Glomerular endothelial cell (primary cell): Measurements from ENCODE around the gene PLK3. TPM values are rescaled to one million over a fixed set of nuclear protein-coding genes. Genes with fewer than 3 reads are reported as not detected.
"Not testable (repeated sequence)": the region's sequence is repeated elsewhere in the genome, so short reads cannot be mapped to it uniquely, and the experiment has no call there.

ENCODE experiments used
- DNase-seq: peaks from one replicate; pipeline ENCODE4 v3.0.0-alpha.2; 2011; ENCODE audit warnings: low read depth, low spot score; ENCODE audit errors: extremely low read depth
- total RNA-seq: library from RNA; depleted of rRNA; stranded (reverse); fragments of >200 nt; gene quantifications from 2 replicates; pipeline ENCODE4 v1.2.3, GENCODE V29; 2015

The PLK3 gene
- total RNA-seq, 1 donor from 2014 or later = 56.1 TPM

DNA sequence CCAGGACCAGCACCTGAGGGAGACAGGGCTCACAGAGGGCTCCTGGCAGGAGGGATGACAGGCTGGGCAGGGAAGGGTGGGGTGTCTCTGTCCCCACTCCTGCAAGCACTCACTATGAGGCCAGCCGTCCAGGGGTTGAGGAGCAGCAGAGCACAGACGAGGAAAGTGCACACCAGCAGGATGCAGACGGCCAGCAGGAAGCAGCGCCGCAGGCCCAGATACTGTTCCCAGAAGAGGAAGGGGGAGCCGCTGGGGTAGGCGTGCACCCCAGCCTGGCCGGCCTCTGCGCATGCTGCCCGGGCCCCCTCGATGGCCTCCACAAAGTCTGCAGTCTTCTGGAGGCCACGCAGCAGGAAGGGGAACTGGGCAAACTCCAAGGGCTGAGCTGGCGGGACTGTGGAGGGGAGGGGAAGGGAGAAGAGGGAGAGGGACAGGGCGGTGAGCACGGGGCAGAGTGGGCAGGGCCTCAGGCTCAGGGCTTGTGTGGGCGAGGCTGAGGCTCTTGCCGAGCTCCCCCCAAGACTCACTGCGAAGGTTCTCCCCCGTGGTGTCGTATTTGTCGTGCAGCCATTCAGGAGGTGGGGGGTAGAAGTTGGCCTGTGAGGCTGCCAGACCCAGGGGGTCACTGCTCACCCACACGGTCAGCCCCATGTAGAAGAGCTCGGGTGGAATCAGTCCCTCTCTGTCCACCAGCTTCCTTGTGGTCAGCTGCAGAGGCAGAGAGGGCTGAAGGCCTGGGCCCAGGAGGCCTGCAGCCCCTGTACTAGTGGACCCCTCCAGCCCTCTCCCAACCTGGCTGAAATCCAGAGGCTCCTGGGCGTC is 26.4 kb downstream of the PLK3 start:
- no peak for DNase-seq

DNA sequence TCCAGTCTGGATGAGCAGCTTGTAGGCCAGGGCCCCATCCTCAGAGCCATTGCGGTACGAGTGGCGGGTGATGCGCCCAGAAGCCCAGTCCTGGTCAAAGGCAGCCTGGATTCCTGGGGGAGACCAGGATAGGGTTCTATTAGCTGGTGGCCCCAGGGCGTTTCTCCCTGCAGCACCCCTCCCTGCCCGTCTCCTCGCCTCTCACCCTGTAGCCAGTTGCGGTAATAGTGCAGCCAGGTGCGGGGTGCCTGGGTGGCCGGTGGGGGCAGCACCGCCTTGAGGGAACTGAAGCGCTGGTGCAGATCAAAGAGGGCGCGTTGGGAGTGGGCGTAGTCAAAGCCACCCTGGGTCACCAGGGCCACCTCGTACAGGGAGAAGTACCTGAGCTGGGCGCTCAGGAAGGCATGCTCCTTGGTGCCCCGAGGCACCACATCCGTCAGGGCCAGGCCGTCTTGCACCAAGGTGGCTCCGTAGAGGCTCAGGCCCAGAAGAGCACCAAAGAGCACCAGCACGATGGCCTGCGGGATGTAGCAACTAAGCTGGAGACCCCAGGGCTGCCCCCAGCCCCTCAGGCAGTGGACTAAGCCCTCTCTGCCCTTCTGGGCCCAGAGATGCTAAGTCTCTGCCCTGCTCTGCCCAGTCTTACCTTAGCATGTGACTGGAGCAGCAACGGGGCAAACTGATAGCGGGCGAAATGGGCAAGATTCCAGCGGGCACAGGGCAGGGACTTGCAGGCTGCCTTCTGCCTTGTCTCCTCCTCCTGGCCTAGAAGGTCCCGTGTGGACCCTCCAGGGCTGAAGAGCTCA is 27.2 kb downstream of the PLK3 start:
- no peak for DNase-seq

DNA sequence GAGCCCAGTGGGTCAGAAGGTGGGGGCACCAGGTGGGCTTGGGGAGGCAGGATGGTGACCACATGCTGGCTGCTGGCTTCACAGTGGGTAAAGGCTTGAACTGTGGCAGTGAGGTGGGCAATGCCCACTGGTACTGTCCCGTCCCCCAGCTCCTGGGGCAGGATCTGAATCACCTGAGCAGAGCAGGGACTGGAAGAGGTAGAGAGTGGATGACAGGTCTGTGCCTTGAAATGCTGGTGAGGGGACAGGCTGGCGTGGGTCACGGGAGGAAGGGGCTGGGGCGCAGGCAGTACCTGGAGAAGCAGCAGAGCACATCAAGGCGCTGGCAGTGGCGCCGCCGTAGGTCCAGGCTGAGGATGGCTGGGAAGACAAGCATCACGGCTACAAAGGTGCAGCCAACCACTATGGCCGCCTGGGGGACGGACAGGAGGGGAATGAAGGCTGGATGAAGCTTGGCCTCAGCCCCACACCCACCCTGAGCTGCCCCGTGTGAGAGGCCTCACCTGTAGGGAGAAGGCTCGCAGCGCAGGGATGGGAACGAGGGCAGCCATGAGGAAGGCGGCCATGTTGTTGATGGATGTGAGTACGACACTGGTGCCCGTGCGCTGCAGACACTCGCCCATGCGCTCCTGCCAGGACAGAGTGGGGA is 27.9 kb downstream of the PLK3 start:
- no peak for DNase-seq

DNA sequence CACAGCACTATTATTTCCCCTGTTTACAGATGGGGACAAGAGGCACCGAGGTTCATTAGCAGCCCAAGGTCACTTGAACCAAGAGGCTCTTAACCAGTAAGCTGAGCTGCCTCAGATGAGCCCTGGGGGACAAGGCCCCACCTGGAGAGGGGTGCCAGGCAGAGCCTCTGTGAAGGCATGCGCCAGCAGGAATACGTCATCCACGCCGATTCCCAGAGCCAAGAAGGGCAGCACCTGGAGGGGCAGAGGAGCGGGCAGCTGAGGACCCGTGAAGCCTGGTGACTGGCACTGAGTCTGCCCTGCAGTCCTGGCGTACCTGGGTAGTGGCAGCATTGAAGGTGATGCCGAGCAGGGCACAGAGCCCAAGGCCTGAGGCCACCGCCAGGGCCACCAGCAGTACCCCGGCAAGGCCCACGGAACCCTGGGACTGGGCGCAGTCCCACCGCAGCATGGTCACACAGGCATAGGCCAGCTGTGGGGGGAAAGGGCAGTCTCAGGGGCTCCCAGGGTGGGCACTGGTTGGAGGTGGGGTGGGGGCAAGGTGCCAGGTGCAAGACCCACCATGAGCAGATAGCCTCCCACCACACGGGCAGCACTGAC is 28.8 kb downstream of the PLK3 start:
- DNase-seq = no peak

DNA sequence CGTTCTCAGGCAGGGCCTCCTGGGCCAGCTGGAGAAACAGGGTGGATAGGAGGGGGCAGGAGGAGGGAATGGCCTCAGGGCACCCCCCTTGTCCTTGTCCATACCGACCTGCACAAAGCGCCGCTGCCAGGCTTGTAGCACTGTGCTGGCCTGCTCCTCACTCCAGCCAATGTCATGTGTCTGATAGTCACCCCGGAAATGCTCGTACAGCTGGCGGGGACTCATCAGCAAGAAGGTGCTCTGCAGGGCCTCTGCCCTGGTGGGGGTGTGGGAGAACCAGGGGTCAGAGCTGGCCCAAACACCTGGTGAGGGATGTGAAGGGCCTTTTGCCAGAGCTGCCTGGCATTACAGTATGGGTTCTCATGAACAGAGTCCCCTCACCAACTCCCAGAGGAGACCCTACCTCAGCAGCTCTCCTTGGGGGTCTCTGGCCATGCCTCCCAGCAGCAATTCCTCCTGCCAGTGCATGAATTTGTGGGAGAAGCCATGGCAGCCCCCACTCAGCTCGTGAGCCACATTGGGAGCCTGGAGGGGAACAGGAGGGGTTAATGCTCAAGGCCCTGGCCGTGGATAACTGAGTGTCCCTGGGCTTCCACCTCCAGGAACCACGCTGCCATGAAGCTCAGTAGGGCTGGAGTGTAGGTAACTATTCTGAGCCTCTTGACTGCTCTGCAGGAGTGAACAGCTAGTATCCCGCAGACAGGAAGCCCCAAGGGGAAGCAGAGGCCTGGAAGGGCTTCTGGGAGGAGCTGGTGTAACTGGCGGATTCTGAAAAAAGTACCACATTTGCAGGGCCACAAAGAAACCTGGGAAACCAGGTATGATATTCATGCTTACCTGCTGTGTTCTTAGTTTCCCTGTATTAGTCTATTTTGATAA is 29.6 kb downstream of the PLK3 start:
- DNase-seq = no peak

DNA sequence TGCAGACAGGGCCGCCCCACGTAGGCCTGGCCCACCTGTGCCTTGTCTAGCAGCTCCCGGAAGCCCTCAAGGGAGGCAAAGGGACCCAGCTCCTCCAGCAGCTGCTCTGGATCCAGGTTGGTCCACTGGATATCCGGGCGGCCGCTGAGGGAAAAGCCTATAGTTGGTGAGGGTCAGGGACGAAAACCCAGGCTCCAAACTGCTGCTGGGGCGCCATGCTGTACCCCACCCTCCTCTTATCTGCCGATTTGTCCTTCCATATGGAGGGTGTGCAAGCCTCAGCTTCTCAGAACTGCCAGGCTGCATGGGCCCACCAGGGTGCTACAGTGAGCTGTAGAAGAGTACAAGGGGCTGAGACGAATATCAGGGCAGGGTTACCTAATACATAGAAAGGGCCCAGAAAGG is 30.7 kb downstream of the PLK3 start:
- DNase-seq = no peak

DNA sequence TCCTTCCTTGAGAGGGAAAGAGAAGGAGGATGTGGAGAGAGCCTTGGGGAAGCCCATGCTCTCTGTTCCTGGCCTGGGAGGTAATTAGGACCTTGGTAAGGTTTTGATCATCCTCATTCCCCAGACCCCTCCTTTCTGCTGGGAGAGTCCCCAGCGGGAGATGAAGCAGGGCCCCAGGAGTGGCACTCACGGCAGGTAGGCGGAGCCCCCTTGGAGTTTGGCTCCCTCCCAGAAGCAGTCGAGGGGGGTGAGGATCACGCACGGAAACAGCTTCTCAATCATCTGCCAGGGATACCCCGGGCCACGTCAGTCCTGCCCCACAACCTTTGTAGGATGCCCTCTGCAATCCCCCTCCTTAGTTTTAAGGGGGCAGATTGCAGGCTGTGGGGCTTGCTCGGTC is 31.3 kb downstream of the PLK3 start:
- DNase-seq = no peak

DNA sequence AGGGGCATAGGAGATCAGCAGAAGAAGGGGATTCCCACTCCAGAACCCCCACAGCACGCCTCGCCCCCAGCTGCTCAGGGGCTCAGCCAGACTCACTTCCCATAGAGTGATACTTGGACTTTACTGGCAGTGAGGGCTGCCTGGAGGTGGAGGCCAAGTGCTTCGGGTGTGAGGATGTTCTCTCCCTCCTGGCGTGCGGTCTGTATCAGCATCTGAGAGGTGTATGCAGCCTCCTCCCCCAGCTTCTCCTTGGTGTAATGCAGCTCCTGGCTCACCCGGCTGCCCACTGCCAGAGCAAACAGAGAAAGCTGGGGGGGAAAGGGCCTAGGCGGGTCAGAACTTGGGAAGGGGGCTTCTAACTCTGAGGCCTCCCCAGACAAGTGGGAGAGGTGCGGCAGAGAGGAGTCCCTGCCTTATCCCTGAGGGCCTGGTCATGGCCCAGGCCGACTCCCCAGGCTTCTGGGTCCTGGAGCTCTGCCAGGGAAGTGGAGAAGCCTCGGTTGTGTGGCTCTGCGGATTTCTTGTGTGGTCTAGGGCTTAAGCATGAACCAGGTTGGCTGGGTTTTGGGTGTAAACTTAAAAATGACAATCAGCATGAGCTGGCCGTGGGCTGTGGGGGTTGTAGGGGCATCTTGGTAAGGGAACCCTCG is 32.0 kb downstream of the PLK3 start:
- DNase-seq = no peak

DNA sequence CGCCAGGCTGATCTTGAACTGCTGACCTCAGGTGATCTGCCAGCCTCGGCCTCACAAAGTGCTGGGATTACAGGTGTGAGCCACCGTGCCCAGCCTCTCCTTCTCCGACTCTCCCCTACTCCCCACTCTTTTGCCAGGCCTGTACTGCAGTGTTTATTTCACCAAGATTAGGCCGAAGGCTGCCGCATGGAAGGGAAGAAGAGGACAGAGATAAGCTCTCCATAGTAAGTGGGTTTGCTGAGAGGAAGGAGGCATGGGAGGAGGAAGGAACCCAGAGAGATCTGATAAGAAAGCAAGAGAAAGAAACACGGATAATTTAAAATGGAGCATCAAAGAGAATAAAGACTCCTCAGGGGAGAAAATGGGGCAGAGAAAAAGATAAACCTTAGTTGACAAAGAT is 34.2 kb downstream of the PLK3 start:
- DNase-seq = no peak

DNA sequence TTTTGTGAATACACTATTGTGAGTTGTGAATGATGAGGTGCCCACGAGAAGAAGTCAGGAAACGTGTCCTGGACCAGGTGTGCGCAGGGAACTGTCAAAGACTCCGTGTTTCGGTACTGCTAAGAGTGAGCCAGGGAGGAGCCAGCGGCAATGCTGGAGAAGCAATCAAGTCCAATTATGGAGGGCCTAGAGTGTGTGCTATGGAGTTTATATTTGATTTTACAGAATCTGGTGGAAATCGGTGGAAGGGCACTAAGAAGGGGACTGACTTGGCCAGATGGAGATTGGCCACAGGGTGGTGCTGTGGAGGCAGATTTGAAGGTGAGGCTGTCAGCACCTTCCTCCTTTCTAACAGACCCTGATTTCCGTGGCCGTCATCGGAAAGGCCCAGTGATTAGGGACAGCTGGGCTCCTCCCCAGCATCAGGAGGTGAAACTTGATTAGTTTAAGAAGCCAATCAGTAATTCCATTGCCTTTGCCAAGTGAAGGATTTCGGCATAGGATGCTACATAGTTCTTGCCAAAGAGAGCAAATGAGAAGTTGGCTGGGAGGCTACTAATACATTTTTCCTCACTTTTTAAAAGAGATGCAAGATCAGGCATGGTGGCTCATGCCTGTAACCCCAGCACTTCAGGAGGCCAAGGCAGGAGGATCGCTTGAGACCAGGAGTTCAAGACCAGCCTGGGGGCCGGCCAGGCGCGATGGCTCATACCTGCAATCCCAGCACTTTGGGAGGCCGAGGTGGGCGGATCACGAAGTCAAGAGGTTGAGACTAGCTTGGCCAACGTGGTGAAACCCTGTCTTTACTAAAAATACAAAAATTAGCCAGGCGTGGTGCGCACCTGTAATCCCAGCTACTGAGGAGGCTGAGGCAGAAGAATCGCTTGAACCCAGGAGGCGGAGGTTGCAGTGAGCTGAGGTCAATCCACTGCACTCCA is 35.8 kb downstream of the PLK3 start:
- no peak for DNase-seq

DNA sequence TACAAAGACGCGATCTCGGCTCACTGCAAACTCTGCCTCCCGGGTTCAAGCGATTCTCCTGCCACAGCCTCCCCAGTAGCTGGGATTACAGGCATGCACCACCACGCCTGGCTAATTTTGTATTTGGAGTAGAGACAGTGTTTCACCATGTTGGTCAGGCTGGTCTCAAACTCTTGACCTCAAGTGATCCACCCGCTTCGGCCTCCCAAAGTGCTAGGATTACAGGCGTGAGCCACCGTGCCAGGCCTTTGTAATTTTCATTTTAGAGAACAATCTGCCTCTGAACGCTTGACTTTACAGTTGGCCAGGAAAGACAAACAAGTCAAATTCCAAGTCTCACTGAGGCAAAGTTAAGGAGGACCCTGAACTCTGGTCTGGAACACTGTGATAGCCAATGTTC is 38.1 kb downstream of the PLK3 start:
- DNase-seq = not testable (repeated sequence)

DNA sequence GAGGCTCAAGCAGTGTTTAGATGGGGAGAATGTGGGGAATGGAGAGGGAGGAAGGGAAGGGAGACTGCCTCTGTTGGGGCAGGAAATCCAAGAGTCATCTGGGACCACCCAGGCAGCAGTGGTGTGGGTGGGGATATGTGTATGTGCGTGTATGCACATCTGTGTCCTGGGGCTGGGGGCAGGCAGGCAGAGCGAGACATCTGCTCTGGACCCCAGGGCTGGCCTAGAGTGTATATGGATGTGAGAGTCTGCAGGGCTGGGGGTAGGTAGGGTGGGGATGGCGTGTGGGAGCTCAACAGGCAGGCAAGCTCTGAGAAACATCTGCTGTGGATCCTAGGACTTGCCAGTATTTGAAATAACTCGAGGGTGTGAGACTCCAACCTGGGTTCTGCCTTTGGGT is 39.4 kb downstream of the PLK3 start:
- DNase-seq = no peak

DNA sequence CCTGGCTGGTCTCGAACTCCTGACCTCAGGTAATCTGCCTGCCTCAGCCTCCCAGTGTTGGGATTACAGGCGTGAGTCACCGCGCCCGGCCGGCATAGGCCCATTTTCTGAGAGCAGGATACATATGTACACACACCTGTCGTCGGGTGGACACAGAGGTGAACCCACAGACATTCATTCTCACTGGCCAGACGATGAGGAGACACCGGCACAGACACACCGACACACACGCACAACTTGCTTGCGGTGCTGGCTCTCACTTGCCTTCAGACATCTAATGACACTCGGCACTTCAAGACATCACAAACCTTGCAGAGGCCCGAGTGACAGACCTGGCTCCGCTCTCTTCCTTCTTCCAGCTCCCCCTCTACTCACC is 42.3 kb downstream of the PLK3 start:
- DNase-seq = no peak

DNA sequence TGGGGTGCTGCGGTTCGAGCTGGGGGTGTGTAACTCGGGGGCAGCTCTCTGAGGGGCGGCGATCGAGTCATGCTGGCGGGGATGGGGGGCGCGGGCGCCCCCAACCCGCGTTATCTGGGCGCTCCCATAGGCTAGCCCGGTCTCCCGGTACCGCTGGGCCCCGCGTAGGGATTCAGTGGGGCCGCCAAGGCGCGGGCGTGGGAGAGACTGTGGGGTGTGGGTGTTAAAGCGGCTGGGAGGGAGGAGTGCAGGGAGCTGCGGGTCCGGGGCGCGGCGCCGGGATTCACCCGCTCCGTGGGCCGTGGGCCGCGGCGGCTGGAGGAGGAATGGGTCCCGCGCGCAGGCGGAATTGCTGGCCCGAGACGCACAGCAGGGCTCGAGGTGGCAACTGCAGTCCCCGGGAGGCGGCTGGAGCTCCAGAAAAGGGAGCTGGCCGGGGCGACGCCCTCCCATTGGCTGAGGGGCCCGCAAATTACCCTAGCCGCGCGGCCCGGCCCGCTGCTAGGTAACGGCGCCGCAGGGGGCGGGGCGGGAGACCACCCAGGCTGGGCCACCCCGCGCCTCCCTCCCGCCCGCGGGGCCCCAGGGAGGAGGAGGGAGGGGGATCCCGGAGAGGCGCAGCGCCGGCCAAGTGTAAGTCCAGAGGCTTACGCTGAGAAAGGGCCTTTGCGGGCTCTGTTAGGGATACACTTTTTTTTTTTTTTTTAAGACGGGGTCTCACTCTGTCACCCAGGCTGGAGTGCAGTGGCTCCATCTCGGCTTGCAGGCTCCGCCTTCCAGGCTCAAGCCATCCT is 42.9 kb downstream of the PLK3 start, which contains the start of gene PTCH2:
PTCH2 (minus strand) TSS at position 392 of the 794 bp plus-strand sequence; CDS start at position 71, 321 bp downstream.
- DNase-seq = no peak

DNA sequence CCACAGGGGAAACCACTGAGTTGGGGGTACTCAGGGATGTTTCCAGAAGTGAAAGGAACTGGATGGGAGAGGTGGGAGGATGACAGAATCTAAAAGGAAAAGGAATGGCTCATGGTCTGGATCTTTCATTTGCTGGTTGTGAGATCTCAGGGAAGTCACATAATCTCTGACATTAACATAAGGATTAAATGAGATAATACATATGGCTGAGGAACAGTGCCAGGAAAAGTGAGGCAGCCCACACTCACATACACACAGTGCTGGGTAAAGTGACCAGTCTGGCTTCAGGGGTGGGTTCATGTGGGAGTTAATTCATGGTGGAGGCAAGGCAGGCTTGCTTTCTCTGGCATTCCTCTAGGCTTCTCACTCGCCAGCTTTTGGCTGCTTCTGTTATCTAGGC is 46.8 kb downstream of the PLK3 start:
- DNase-seq = no peak

DNA sequence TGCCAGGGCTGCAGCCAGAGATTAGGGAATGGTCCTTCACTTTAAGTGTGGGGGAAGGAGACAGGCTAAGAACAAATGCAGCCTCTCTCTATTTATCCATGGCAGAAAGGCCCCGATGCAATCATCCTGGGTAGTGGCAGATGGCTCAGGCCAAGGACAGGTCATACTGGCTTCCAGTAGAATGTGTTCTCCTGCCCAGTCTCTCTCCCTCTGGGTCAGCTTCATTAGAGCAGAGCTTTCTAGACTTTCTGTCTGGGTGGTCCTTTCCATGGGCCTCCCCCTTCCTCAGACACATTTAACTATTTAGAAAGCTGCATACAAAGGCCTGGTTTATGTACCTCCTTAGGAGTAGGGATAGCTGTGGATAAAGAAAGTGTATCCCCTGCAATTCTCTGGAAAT is 47.7 kb downstream of the PLK3 start:
- DNase-seq = no peak

DNA sequence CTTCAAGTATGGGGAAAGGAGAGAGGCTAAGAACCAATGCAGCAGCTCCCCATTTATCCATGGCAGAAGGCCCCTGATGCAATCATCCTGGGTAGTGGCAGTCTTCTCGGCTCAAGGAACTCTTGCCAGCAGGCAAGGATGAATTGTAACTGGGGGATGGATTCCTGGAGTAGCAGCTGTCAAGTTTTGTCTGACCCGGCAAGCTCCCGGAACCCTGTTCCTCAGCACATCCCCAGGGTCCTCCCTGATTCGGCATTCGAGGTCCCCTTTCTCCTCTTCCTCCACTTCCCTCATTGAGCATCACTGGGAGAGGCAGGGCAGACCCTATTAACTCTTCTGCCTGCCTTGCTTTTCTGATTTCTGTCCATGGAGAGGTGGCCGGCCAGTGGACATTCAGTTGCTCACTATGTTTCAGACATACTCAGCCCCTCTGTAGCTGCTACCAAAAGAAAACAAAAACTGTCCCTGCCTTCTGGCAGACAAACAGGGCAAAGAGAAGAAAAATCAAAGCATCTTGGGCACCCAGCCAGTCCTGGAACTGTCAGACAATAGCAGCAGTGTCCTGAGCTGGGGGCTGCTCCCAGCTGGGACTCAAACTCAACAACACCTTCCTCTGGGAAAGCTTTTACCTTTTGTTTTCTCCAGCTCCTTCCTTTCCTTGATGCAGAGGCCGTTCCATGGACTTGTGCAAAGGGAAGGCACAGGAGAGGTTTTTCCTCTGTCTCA is 48.4 kb downstream of the PLK3 start:
- DNase-seq = no peak
